OCI-LY1 (cell line): Measurements from ENCODE around the gene PPIP5K1.

Source experiments
- H2AFZ ChIP-seq: fragments of 200-600 bp; sonication (generic), shearing (Covaris generic); 2 replicates; pipeline ENCODE4 v1.6.0; 2014; ENCODE audit warnings: antibody characterized with exemption, mild to moderate bottlenecking, low read length
- H3F3A ChIP-seq: fragments of 200-600 bp; sonication (generic), shearing (Covaris generic); 2 replicates; pipeline ENCODE4 v1.6.0; 2014; ENCODE audit warnings: mild to moderate bottlenecking, antibody characterized with exemption, low read length, moderate library complexity; ENCODE audit not compliant: insufficient read depth
- H3K27ac ChIP-seq: fragments of 200-600 bp; sonication (generic); 2 replicates; pipeline ENCODE4 v1.5.1; 2014; ENCODE audit warnings: low read length, mixed run types, mild to moderate bottlenecking, low read depth; ENCODE audit not compliant: poor library complexity, severe bottlenecking
- H3K27me3 ChIP-seq: fragments of 200-600 bp; sonication (generic); 2 replicates; pipeline ENCODE4 v1.6.0; 2014; ENCODE audit warnings: antibody characterized with exemption, mild to moderate bottlenecking, low read length, moderate library complexity; ENCODE audit not compliant: insufficient read depth
- H3K36me3 ChIP-seq: fragments of 200-600 bp; sonication (generic); 2 replicates; pipeline ENCODE4 v1.6.1; 2014; ENCODE audit warnings: mild to moderate bottlenecking, antibody characterized with exemption, low read length, moderate library complexity, mixed read lengths; ENCODE audit not compliant: insufficient read depth
- H3K4me1 ChIP-seq: fragments of 200-600 bp; sonication (generic); 2 replicates; pipeline ENCODE4 v1.5.1; 2014; ENCODE audit warnings: mild to moderate bottlenecking, low read length, moderate library complexity; ENCODE audit not compliant: insufficient read depth, severe bottlenecking
- H3K4me2 ChIP-seq: fragments of 200-600 bp; sonication (generic), shearing (Covaris generic); 2 replicates; pipeline ENCODE4 v1.6.1; 2014; ENCODE audit warnings: low read length
- H3K4me3 ChIP-seq: fragments of 200-600 bp; sonication (generic); 2 replicates; pipeline ENCODE4 v1.5.1; 2014; ENCODE audit warnings: low read length, low read depth, mild to moderate bottlenecking, mixed read lengths; ENCODE audit not compliant: poor library complexity, severe bottlenecking
- H3K79me2 ChIP-seq: fragments of 200-600 bp; shearing (Covaris generic); 2 replicates; pipeline ENCODE4 v1.6.1; 2016; ENCODE audit warnings: mixed run types, low read length, mixed read lengths; ENCODE audit not compliant: insufficient read depth
- H3K9ac ChIP-seq: fragments of 200-600 bp; sonication (generic), shearing (Covaris generic); 2 replicates; pipeline ENCODE4 v1.6.1; 2014; ENCODE audit warnings: mild to moderate bottlenecking, low read length, mixed read lengths
- H3K9me2 ChIP-seq: fragments of 200-600 bp; sonication (generic), shearing (Covaris generic); 2 replicates; pipeline ENCODE4 v1.6.1; 2014; ENCODE audit warnings: low read depth, mild to moderate bottlenecking, low read length, mixed read lengths
- H3K9me3 ChIP-seq: fragments of 200-600 bp; shearing (Covaris generic); 2 replicates; pipeline ENCODE4 v1.6.1; 2014; ENCODE audit warnings: low read length, mixed read lengths
- H4K20me1 ChIP-seq: fragments of 200-600 bp; sonication (generic), shearing (Covaris generic); 2 replicates; pipeline ENCODE4 v1.6.0; 2016; ENCODE audit warnings: mild to moderate bottlenecking, low read length; ENCODE audit not compliant: insufficient read depth
- EZH2 ChIP-seq: fragments of 200-600 bp; sonication (generic), shearing (Covaris generic); IDR thresholded peaks from 2 replicates; pipeline ENCODE4 v1.8.0; 2017; ENCODE audit warnings: borderline replicate concordance, mixed run types, mild to moderate bottlenecking, antibody characterized with exemption, low read length, moderate library complexity, mixed read lengths
- TF ChIP-seq, protein P1 (sequence below): fragments of 200-600 bp; sonication (generic), shearing (Covaris generic); IDR thresholded peaks from 2 replicates; pipeline ENCODE4 v1.5.1; 2017; ENCODE audit warnings: mild to moderate bottlenecking, antibody characterized with exemption, low read length, moderate library complexity, mixed read lengths

PPIP5K1 gene

DNA sequence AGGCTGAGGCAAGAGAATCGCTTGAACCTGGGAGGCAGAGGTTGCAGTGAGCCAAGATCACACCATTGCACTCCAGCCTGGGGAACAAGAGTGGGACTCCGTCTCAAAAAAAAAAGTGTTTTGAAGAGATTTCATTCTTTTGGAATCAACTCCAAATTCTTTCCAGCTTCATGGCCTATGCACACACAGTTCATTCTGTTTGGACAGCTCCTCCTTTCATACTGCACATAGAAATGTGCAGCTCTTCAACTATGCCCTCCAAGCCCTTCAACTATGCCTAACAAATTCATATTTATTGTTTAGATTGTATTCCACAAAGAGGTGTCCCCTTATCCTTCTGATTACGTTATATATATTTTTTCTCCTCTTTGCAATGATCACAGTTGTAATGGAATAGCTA lies 101.2 kb downstream of the PPIP5K1 start:
- no peak overlapping the region for H3K27ac ChIP-seq
- H3K9me3 ChIP-seq = no peaks in the 10 kb centered on the region
- H3K4me3 ChIP-seq = no peak overlapping the region
- H3K9ac ChIP-seq = no peak overlapping the region
- peaks cover 14% of the 10 kb centered on the region for H3K4me1 ChIP-seq
- no peak overlapping the region for H2AFZ ChIP-seq
- H3K36me3 ChIP-seq = peaks cover 44% of the 10 kb centered on the region
- no peak for TF ChIP-seq EZH2
- TF ChIP-seq, protein P1, sequence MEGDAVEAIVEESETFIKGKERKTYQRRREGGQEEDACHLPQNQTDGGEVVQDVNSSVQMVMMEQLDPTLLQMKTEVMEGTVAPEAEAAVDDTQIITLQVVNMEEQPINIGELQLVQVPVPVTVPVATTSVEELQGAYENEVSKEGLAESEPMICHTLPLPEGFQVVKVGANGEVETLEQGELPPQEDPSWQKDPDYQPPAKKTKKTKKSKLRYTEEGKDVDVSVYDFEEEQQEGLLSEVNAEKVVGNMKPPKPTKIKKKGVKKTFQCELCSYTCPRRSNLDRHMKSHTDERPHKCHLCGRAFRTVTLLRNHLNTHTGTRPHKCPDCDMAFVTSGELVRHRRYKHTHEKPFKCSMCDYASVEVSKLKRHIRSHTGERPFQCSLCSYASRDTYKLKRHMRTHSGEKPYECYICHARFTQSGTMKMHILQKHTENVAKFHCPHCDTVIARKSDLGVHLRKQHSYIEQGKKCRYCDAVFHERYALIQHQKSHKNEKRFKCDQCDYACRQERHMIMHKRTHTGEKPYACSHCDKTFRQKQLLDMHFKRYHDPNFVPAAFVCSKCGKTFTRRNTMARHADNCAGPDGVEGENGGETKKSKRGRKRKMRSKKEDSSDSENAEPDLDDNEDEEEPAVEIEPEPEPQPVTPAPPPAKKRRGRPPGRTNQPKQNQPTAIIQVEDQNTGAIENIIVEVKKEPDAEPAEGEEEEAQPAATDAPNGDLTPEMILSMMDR = no peak
- no peaks in the 10 kb centered on the region for H4K20me1 ChIP-seq
- no peaks in the 10 kb centered on the region for H3K27me3 ChIP-seq
- H3F3A ChIP-seq = no peaks in the 10 kb centered on the region
- H3K9me2 ChIP-seq = no peaks in the 10 kb centered on the region
- no peak overlapping the region for H3K4me2 ChIP-seq
- no peaks in the 10 kb centered on the region for H3K79me2 ChIP-seq

DNA sequence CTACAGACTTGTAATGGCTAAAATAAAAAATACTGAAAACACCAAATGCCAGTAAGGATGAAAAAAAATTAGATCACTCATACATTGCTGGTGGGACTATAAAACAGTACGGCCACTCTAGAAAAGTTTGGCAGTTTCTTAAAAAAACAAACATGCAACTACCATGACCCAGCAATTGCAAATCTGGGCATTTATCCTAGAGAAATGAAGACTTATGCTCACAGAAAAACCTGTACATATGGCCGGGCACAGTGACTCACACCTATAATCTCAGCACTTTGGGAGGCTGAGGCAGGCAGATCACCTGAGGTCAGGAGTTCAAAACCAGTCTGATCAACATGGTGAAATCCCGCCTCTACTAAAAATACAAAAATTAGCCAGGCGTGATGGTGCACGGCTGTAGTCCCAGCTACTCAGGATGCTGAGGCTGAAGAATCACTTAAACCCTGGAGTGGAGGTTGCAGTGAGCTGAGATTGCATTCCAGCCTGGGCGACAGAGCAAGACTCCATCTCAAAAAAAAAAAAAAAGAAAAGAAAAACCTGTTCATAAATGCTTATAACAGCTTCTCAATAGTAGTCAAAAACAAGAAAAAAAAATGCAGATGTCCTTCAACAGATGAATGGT lies 102.6 kb downstream of the PPIP5K1 start:
- Histone ChIP-seq H3K36me3 (peaks cover 44% of the 10 kb centered on the region), H3K79me2 (no peaks in the 10 kb centered on the region)

DNA sequence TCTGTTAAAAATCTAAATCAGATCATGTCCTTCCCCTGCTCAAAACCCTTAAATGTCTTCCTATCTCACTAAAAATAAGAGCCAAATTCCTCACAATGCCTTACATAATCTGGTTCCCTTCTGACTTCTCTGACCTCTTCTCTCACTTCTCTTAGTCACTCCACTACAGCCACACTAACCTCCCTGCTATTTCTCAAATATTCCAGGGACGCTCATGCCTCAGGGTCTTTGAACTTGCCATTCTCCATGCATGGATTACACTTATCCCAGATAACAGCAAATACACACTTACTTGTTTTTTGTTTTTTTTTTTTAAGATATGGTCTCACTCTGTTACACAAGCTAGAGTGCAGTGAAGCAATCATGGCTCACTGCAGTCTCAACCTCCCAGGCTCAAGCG lies 105.6 kb downstream of the PPIP5K1 start:
- Histone ChIP-seq H3F3A (no peaks in the 10 kb centered on the region), H3K36me3 (peaks cover 40% of the 10 kb centered on the region), H3K9ac (no peak overlapping the region), H3K4me2 (no peak overlapping the region), H3K27me3 (no peaks in the 10 kb centered on the region), H3K4me3 (no peak overlapping the region), H3K4me1 (no peaks in the 10 kb centered on the region), H2AFZ (no peak overlapping the region), H3K9me2 (no peaks in the 10 kb centered on the region), H4K20me1 (no peaks in the 10 kb centered on the region), H3K79me2 (no peaks in the 10 kb centered on the region), H3K9me3 (no peaks in the 10 kb centered on the region), H3K27ac (no peak overlapping the region)
- TF ChIP-seq EZH2 = no peak
- TF ChIP-seq, protein P1 = no peak

More for the DNA sequence above, 102.6 kb downstream of the PPIP5K1 start:
- H3K4me2 ChIP-seq = no peak overlapping the region
- no peak overlapping the region for H2AFZ ChIP-seq
- no peaks in the 10 kb centered on the region for H3K9me2 ChIP-seq
- no peaks in the 10 kb centered on the region for H3K27me3 ChIP-seq
- no peaks in the 10 kb centered on the region for H3F3A ChIP-seq
- no peak overlapping the region for H3K4me3 ChIP-seq
- no peaks in the 10 kb centered on the region for H4K20me1 ChIP-seq
- no peak for TF ChIP-seq EZH2
- no peak overlapping the region for H3K9ac ChIP-seq
- H3K9me3 ChIP-seq = no peaks in the 10 kb centered on the region
- H3K27ac ChIP-seq = no peak overlapping the region
- H3K4me1 ChIP-seq = peaks cover 8% of the 10 kb centered on the region
